Activated T-cell treated with anti-CD3 and anti-CD28 coated beads, Interleukin-2, amount 50 U/mL, for 48 hours (primary cell): ENCODE data around the gene ETV4.
A peak's percentile ranks its signal among the peaks of the same experiment; 100 is the strongest.

Experiments used
- DNase-seq, 2 experiments: peaks; one replicate each; pipeline ENCODE4 v3.0.0-alpha.2; 2020

ETV4 gene

GRCh38 chr17:43572368-43572980 is 26.3 kb upstream of the ETV4 start:
- no peak for DNase-seq

GRCh38 chr17:43570518-43570928 is 24.4 kb upstream of the ETV4 start:
- peak in 1 of 2 experiments; percentile 39 for DNase-seq

- DNase-seq: no peak
These were observed 22.5 kb upstream of the ETV4 start for GRCh38 chr17:43568506-43569082.

GRCh38 chr17:43563600-43564594 is 17.8 kb upstream of the ETV4 start:
- DNase-seq: no peak

GRCh38 chr17:43562679-43563599 is 16.8 kb upstream of the ETV4 start:
- DNase-seq: no peak

- DNase-seq: no peak
These were observed 14.6 kb upstream of the ETV4 start for GRCh38 chr17:43560461-43561427.

GRCh38 chr17:43559161-43559816 is 13.1 kb upstream of the ETV4 start:
- DNase-seq: no peak

GRCh38 chr17:43558805-43559160 is 12.6 kb upstream of the ETV4 start:
- no peak for DNase-seq

GRCh38 chr17:43556292-43556691 is 10.2 kb upstream of the ETV4 start:
- peak in 1 of 2 experiments; percentile 31 for DNase-seq

GRCh38 chr17:43554857-43555256 is 8.7 kb upstream of the ETV4 start:
- DNase-seq: no peak

GRCh38 chr17:43553573-43553972 is 7.4 kb upstream of the ETV4 start:
- DNase-seq: no peak

- DNase-seq: no peak
These were observed 6.2 kb upstream of the ETV4 start for GRCh38 chr17:43552229-43552837.

- DNase-seq: no peak
These were observed 4.6 kb upstream of the ETV4 start for GRCh38 chr17:43550754-43551153.

- DNase-seq: no peak
These were observed 3.4 kb upstream of the ETV4 start for GRCh38 chr17:43549496-43549895.

- no peak for DNase-seq
These were observed 2.7 kb upstream of the ETV4 start for GRCh38 chr17:43548689-43549379.

- no peak for DNase-seq
These were observed 1.6 kb upstream of the ETV4 start for GRCh38 chr17:43547659-43548256.

- DNase-seq: no peak
These were observed 1.0 kb upstream of the ETV4 start for GRCh38 chr17:43547189-43547550.

- no peak for DNase-seq
These were observed 832 bp downstream of the ETV4 start for GRCh38 chr17:43545383-43545632.

- DNase-seq: no peak
These were observed 2.2 kb downstream of the ETV4 start for GRCh38 chr17:43543771-43544575.
